HepG2 (cell line): ENCODE data around the gene ARHGEF4. TPM values are rescaled to one million over a fixed set of nuclear protein-coding genes. Genes with fewer than 3 reads are reported as not detected.

Experiments
- ATAC-seq: fragments of 200-7000 bp; cut with Tn5 transposase; 3 replicates; pipeline ENCODE4 v1.9.1; 2020; ENCODE audit warnings: mild to moderate bottlenecking, moderate library complexity
- Bru-seq: library from RNA; stranded (reverse); fragments of 400-500 nt; gene quantifications from one replicate; lab custom pipeline; 2021; lab: Mats Ljungman, UMichigan
- BruChase-seq, 2 experiments: library from RNA; stranded (reverse); fragments of 400-500 nt; gene quantifications; one replicate each; lab custom pipeline; 2021; lab: Mats Ljungman, UMichigan
- BruUV-seq: library from RNA; stranded (reverse); fragments of 400-500 nt; replicated peaks from 2 replicates; lab custom pipeline; 2021; lab: Mats Ljungman, UMichigan
- CTCF ChIA-PET: fragments of 300-600 bp; formaldehyde crosslinking; extraction: SDS; loops from one replicate; lab custom pipeline; 2021; ENCODE audit warnings: low total read pairs, inconsistent platforms, low intra/inter-chr PET ratio; lab: Yijun Ruan, JAX
- POLR2A ChIA-PET: fragments of 350-600 bp; sonication (Branson Sonifier 250); formaldehyde crosslinking; loops from one replicate; lab custom pipeline; 2020; ENCODE audit warnings: antibody characterized with exemption, inconsistent platforms; lab: Yijun Ruan, JAX
- DNase-seq: peaks from one replicate; pipeline ENCODE4 v3.0.0-alpha.2; 2015; ENCODE audit warnings: low spot score
- FAIRE-seq: peaks from 3 replicates; lab custom pipeline; 2011; peaks lifted over from hg19 to GRCh38; lab: Jason Lieb, UNC
- H2AFZ ChIP-seq: one replicate; pipeline ENCODE4 v1.6.1; 2011; ENCODE audit warnings: low read length, inconsistent platforms
- H3K27ac ChIP-seq: fragments of 300-600 bp; 3 replicates; pipeline ENCODE4 v1.8.0; 2011; ENCODE audit warnings: mixed run types, mild to moderate bottlenecking, mixed read lengths, low read length, inconsistent platforms; ENCODE audit not compliant: insufficient read depth; ENCODE audit errors: extremely low read length
- H3K27me3 ChIP-seq, 2 experiments: fragments of 200-600 bp in 1 of 2; 2 replicates in 1 of 2; 3 replicates in 1 of 2; pipeline versions ENCODE4 v1.6.0 to v1.8.0; 2011; ENCODE audit warnings: low read length in 2 of 2, mild to moderate bottlenecking in 2 of 2, moderate library complexity in 2 of 2, inconsistent platforms in 1 of 2; ENCODE audit not compliant: insufficient read depth in 2 of 2, control insufficient read depth in 1 of 2
- H3K36me3 ChIP-seq, 2 experiments: fragments of 200-600 bp in 1 of 2; replicated peaks in 1 of 2; 2 replicates in 1 of 2; 3 replicates in 1 of 2; pipeline versions ENCODE4 v1.5.1 to v1.8.0; 2011; ENCODE audit warnings: low read length in 2 of 2, inconsistent platforms in 1 of 2; ENCODE audit not compliant: insufficient read depth in 2 of 2, control insufficient read depth in 1 of 2
- H3K4me1 ChIP-seq: 2 replicates; pipeline ENCODE4 v1.5.1; 2012; ENCODE audit warnings: low read length, inconsistent platforms; ENCODE audit not compliant: insufficient read depth
- H3K4me2 ChIP-seq: 2 replicates; pipeline ENCODE4 v1.6.0; 2011; ENCODE audit warnings: low read depth, low read length, inconsistent platforms
- H3K4me3 ChIP-seq, 3 experiments: fragments of 200-600 bp in 1 of 3; sonication (generic), shearing (Covaris generic) in 1 of 3; replicated peaks in 1 of 3; 2 replicates each; pipeline ENCODE4 v1.5.1; 2011 to 2016; ENCODE audit warnings: low read length in 3 of 3, inconsistent platforms in 2 of 3, low read depth in 2 of 3, mild to moderate bottlenecking in 2 of 3, control low read depth in 1 of 3, mixed read lengths in 1 of 3; ENCODE audit not compliant: insufficient read depth in 1 of 3
- H3K79me2 ChIP-seq: one replicate; pipeline ENCODE4 v1.6.1; 2011; ENCODE audit warnings: low read length, inconsistent platforms; ENCODE audit not compliant: insufficient read depth
- H3K9ac ChIP-seq: 2 replicates; pipeline ENCODE4 v1.6.0; 2011; ENCODE audit warnings: mild to moderate bottlenecking, low read depth, low read length, inconsistent platforms; ENCODE audit not compliant: insufficient read depth
- H3K9me3 ChIP-seq: 2 replicates; pipeline ENCODE4 v1.5.1; 2012; ENCODE audit warnings: mild to moderate bottlenecking, low read length
- H4K20me1 ChIP-seq: 2 replicates; pipeline ENCODE4 v1.6.0; 2011; ENCODE audit warnings: inconsistent platforms, mild to moderate bottlenecking, low read length, moderate library complexity; ENCODE audit not compliant: insufficient read depth
- BHLHE40 ChIP-seq: IDR thresholded peaks from 2 replicates; pipeline ENCODE4 v1.6.1; 2011; ENCODE audit warnings: low read length, improper control_type of control experiment
- FUBP1 ChIP-seq: sonication (generic); formaldehyde crosslinking; IDR thresholded peaks from 2 replicates; pipeline ENCODE4 v1.5.1; 2020; ENCODE audit warnings: missing genetic modification reagents, mild to moderate bottlenecking, borderline replicate concordance
- KDM2A ChIP-seq: sonication (generic); formaldehyde crosslinking; IDR thresholded peaks from 2 replicates; pipeline ENCODE4 v1.4.0; 2020; ENCODE audit warnings: low read depth, missing genetic modification reagents, borderline replicate concordance
- ZEB1 ChIP-seq: IDR thresholded peaks from 2 replicates; pipeline ENCODE4 v1.6.1; 2012; ENCODE audit warnings: mild to moderate bottlenecking, low read depth, inconsistent platforms; ENCODE audit not compliant: insufficient replicate concordance
- ZNF563 ChIP-seq: sonication (generic); formaldehyde crosslinking; IDR thresholded peaks from 2 replicates; pipeline ENCODE4 v1.8.0; 2022; ENCODE audit warnings: mild to moderate bottlenecking, moderate library complexity, missing genetic modification reagents
- ZNF687 ChIP-seq: sonication (generic); formaldehyde crosslinking; IDR thresholded peaks from 2 replicates; pipeline ENCODE4 v1.5.1; 2020; ENCODE audit warnings: mild to moderate bottlenecking, missing genetic modification reagents, moderate library complexity
- ZNF777 ChIP-seq: sonication (generic); formaldehyde crosslinking; IDR thresholded peaks from 2 replicates; pipeline ENCODE4 v1.4.0; 2020; ENCODE audit warnings: missing genetic modification reagents
- WGBS: methylation state at CpG from one replicate; pipeline ENCODE4 v1.1.6; 2017; ENCODE audit warnings: low lambda C conversion rate; 5-methylcytosine and 5-hydroxymethylcytosine counted together
- in situ Hi-C: cut with HindIII; loops from 2 replicates; pipeline ENCODE4 v1.10.0; 2017; ENCODE audit warnings: low pct_unique_long_range_greater_than_20kb; ENCODE audit not compliant: extremely low pct_ligation_motif_present
- intact Hi-C: fragments of 100-400 bp; cut with micrococcal nuclease; formaldehyde crosslinking; loops from one replicate; pipeline ENCODE4 v1.10.0; 2022; ENCODE audit not compliant: unreplicated experiment
- long read RNA-seq, 2 experiments: library from RNA in 1 of 2; library from polyadenylated mRNA in 1 of 2; stranded (forward) in 1 of 2; unstranded in 1 of 2; transcript quantifications; one replicate each; pipeline ENCODE4 v2.0.0, GENCODE V29; 2019 to 2022
- polyA minus RNA-seq, 3 experiments: library from RNA; depleted of rRNA, polyadenylated mRNA; stranded (reverse); fragments of >200 nt; gene quantifications; 2 replicates each; pipeline ENCODE4 v1.2.3, GENCODE V29; 2011; ENCODE audit warnings: low replicate concordance in 1 of 3
- polyA plus RNA-seq, 8 experiments: library from polyadenylated mRNA; depleted of rRNA in 3 of 8; stranded (reverse) in 7 of 8; unstranded in 1 of 8; fragments of >200 nt; fragmentation: Illumina TruSeq in 4 of 8; extraction: Trizol in 4 of 8; gene quantifications; 2 replicates each; pipeline versions ENCODE4 v1.2.1 to v1.2.3, GENCODE V29; 2011 to 2016; ENCODE audit warnings: low read depth in 4 of 8, missing spikeins in 1 of 8, mixed read lengths in 1 of 8; ENCODE audit not compliant: insufficient read depth in 1 of 8
- total RNA-seq, 5 experiments: library from RNA; depleted of rRNA; stranded (reverse); fragments of >200 nt; fragmentation: Illumina TruSeq; extraction: Trizol; gene quantifications; 2 replicates each; pipeline ENCODE4 v1.2.3, GENCODE V29; 2016; ENCODE audit warnings: low read depth in 1 of 5
- TF ChIP-seq, protein P1 (sequence below): sonication (generic); formaldehyde crosslinking; IDR thresholded peaks from 2 replicates; pipeline ENCODE4 v1.9.0; 2021; ENCODE audit warnings: missing genetic modification reagents, mild to moderate bottlenecking, borderline replicate concordance

ARHGEF4 gene
- total RNA-seq (2016; rRNA removed; fragmentation: Illumina TruSeq; extraction: Trizol) (0.11 TPM in 1 of 2 replicates, not detected in the other), polyA plus RNA-seq (2011; rRNA removed) (0.08 and 0.13 TPM in 2 replicates), polyA minus RNA-seq (2011; rRNA and poly(A)+ RNA removed; ENCODE audit: low replicate concordance) (0.28 and 34.2 TPM in 2 replicates), Bru-seq, nascent RNA (percentile 6 among the genes with signal in this experiment), BruChase-seq, experiment 1, labeled RNA remaining after a 6-hour chase (percentile 5 among the genes with signal in this experiment), BruChase-seq, experiment 2, labeled RNA remaining after a 2-hour chase (percentile 8 among the genes with signal in this experiment)
- total RNA-seq (2016; cell fraction: cytosol; rRNA removed; fragmentation: Illumina TruSeq; extraction: Trizol; ENCODE audit: low read depth), result not detected in 2 replicates
- 0.09 TPM in 1 of 2 replicates, not detected in the other for total RNA-seq (2016; cell fraction: insoluble cytoplasmic fraction; rRNA removed; fragmentation: Illumina TruSeq; extraction: Trizol)
- total RNA-seq (2016; cell fraction: membrane; rRNA removed; fragmentation: Illumina TruSeq; extraction: Trizol), result not detected in 2 replicates
- not detected in 2 replicates for total RNA-seq (2016; cell fraction: nucleus; rRNA removed; fragmentation: Illumina TruSeq; extraction: Trizol)
- polyA plus RNA-seq (2011; cell fraction: cytosol; rRNA removed), result 0.03 TPM in 2 replicates
- polyA plus RNA-seq (2011; cell fraction: nucleus; rRNA removed), result 0.45 and 0.88 TPM in 2 replicates
- not detected in 2 replicates for polyA plus RNA-seq (2012)
- 0.16 TPM in 1 of 2 replicates, not detected in the other for polyA plus RNA-seq (2016; cell fraction: cytosol; fragmentation: Illumina TruSeq; extraction: Trizol; ENCODE audit: low read depth)
- polyA plus RNA-seq (2016; cell fraction: insoluble cytoplasmic fraction; fragmentation: Illumina TruSeq; extraction: Trizol; ENCODE audit: low read depth), result not detected in 2 replicates
- polyA plus RNA-seq (2016; cell fraction: membrane; fragmentation: Illumina TruSeq; extraction: Trizol; ENCODE audit: low read depth), result not detected in 2 replicates
- polyA plus RNA-seq (2016; cell fraction: nucleus; fragmentation: Illumina TruSeq; extraction: Trizol; ENCODE audit: insufficient read depth, low read depth), result 0.41 and 0.48 TPM in 2 replicates
- polyA minus RNA-seq (2011; cell fraction: cytosol; rRNA and poly(A)+ RNA removed), result 0.79 TPM in 1 of 2 replicates, not detected in the other
- polyA minus RNA-seq (2011; cell fraction: nucleus; rRNA and poly(A)+ RNA removed), result 0.12 and 0.13 TPM in 2 replicates
- long read RNA-seq, experiment 1, result 0 reads
- long read RNA-seq, experiment 2, result 0 reads

- no peak for FAIRE-seq
- Histone ChIP-seq H2AFZ (no peak within 1 kb of the TSS), H3K27ac (no peak within 1 kb of the TSS), H3K9ac (no peak within 1 kb of the TSS), H3K79me2 (no peaks in the 10 kb centered on the region), H3K27me3 (peaks cover 13 to 74% of the 10 kb centered on the region in 2 experiments), H3K9me3 (no peaks in the 10 kb centered on the region), H3K4me1 (0 out of 2 replicates have a peak, but pooled peaks cover 8% of the 10 kb centered on the region), H3K4me2 (peak within 1 kb of the TSS; percentile 37), H3K4me3 (peak within 1 kb of the TSS in 1 of 3 experiments; percentile 44; a peak in 1 of 6 replicates), H4K20me1 (no peaks in the 10 kb centered on the region; the same call in 1 of the 2 replicates), H3K36me3 (no peaks in the 10 kb centered on the region)
- in situ Hi-C loops, result no loop called here
- peak; percentile 65 for ATAC-seq
- 64% methylated on average over 8 of the region's 70 CpGs for WGBS
- BruUV-seq, result no TSS peak
- POLR2A ChIA-PET, result no interaction called here
- intact Hi-C loops, result no loop called here
- DNase-seq, result no peak
- CTCF ChIA-PET, result no interaction called here
- TF ChIP-seq ZNF563 (0 out of 2 replicates have a peak, but pooled peaks have one; percentile 23), FUBP1 (CRISPR knock-in tag) (no peak), ZNF777 (CRISPR knock-in tag) (peak; percentile 83), ZNF687 (CRISPR knock-in tag) (peak; percentile 27), ZEB1 (no peak), BHLHE40 (peak; percentile 78), KDM2A (CRISPR knock-in tag) (peak; percentile 26; the same call in 1 of the 2 replicates)
- TF ChIP-seq, protein P1, sequence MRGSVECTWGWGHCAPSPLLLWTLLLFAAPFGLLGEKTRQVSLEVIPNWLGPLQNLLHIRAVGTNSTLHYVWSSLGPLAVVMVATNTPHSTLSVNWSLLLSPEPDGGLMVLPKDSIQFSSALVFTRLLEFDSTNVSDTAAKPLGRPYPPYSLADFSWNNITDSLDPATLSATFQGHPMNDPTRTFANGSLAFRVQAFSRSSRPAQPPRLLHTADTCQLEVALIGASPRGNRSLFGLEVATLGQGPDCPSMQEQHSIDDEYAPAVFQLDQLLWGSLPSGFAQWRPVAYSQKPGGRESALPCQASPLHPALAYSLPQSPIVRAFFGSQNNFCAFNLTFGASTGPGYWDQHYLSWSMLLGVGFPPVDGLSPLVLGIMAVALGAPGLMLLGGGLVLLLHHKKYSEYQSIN (CRISPR knock-in tag), result no peak
Observed at GRCh38 chr2:130836501-130837174, at the start of gene ARHGEF4. ARHGEF4 (plus strand) TSS chr2:130836914; CDS start chr2:130836954, 40 bp downstream.
